Fibroblast of lung (primary cell): ENCODE data around the gene OR14K1. TPM values are rescaled to one million over a fixed set of nuclear protein-coding genes. Genes with fewer than 3 reads are reported as not detected.

ENCODE experiments used
- DNase-seq, 2 donors: peaks; one replicate each; pipeline versions ENCODE4 v3.0.0 to v3.0.0-alpha.2; 2010; ENCODE audit warnings: low read depth in 2 of 2
- H2AFZ ChIP-seq: 2 replicates; pipeline ENCODE4 v1.5.1; 2012; ENCODE audit warnings: low read length, control low read depth, inconsistent platforms
- H3K27ac ChIP-seq: 2 replicates; pipeline ENCODE4 v1.5.1; 2011; ENCODE audit warnings: low read length, control low read depth; ENCODE audit not compliant: insufficient read depth
- H3K27me3 ChIP-seq: 2 replicates; pipeline ENCODE4 v1.5.1; 2011; ENCODE audit warnings: mild to moderate bottlenecking, low read length; ENCODE audit not compliant: control insufficient read depth, insufficient read depth
- H3K36me3 ChIP-seq: 2 replicates; pipeline ENCODE4 v1.5.1; 2011; ENCODE audit warnings: low read length; ENCODE audit not compliant: control insufficient read depth, insufficient read depth
- H3K4me1 ChIP-seq: 2 replicates; pipeline ENCODE4 v1.5.1; 2011; ENCODE audit warnings: low read length; ENCODE audit not compliant: control insufficient read depth, insufficient read depth; ENCODE audit errors: extremely low read depth
- H3K4me2 ChIP-seq: 2 replicates; pipeline ENCODE4 v1.5.1; 2011; ENCODE audit warnings: low read length, control low read depth; ENCODE audit not compliant: insufficient read depth; ENCODE audit errors: extremely low read depth
- H3K4me3 ChIP-seq, 4 experiments: fragments of 200-600 bp in 1 of 4; sonication (generic) in 1 of 4; replicated peaks in 1 of 4; 2 replicates each; pipeline ENCODE4 v1.5.1; 2011 to 2016; ENCODE audit warnings: low read length in 4 of 4, low read depth in 3 of 4, mild to moderate bottlenecking in 3 of 4, control low read depth in 2 of 4, inconsistent platforms in 1 of 4, mixed read lengths in 1 of 4; ENCODE audit not compliant: insufficient read depth in 1 of 4; ENCODE audit errors: control extremely low read depth in 1 of 4
- H3K79me2 ChIP-seq: 2 replicates; pipeline ENCODE4 v1.5.1; 2012; ENCODE audit warnings: mild to moderate bottlenecking, low read length, inconsistent platforms; ENCODE audit not compliant: control insufficient read depth, insufficient read depth
- H3K9ac ChIP-seq: 2 replicates; pipeline ENCODE4 v1.5.1; 2011; ENCODE audit warnings: mild to moderate bottlenecking, low read length, control low read depth; ENCODE audit not compliant: insufficient read depth
- H3K9me3 ChIP-seq: 2 replicates; pipeline ENCODE4 v1.5.1; 2012; ENCODE audit warnings: low read depth, low read length; ENCODE audit not compliant: control insufficient read depth, insufficient read depth
- H4K20me1 ChIP-seq: 2 replicates; pipeline ENCODE4 v1.5.1; 2011; ENCODE audit warnings: low read length; ENCODE audit not compliant: control insufficient read depth, insufficient read depth; ENCODE audit errors: extremely low read depth
- CTCF ChIP-seq, 2 donors: IDR thresholded peaks in 1 of 2; conservative IDR thresholded peaks in 1 of 2; 1 replicate in 1 of 2; 2 replicates in 1 of 2; pipeline ENCODE4 v1.5.1; 2011 to 2012; ENCODE audit warnings: low read length in 2 of 2, control low read depth in 1 of 2, inconsistent platforms in 1 of 2, low read depth in 1 of 2, mild to moderate bottlenecking in 1 of 2
- EZH2 ChIP-seq: IDR thresholded peaks from 2 replicates; pipeline ENCODE4 v1.5.1; 2012; ENCODE audit warnings: low read length, control low read depth, mild to moderate bottlenecking; ENCODE audit errors: missing control alignments
- polyA plus RNA-seq, 2 donors: library from polyadenylated mRNA; depleted of rRNA in 1 of 2; stranded (reverse) in 1 of 2; unstranded in 1 of 2; fragments of >200 nt; gene quantifications; 2 replicates each; pipeline ENCODE4 v1.2.1, GENCODE V29; 2011 to 2012; ENCODE audit warnings: missing spikeins in 1 of 2
- total RNA-seq: library from RNA; depleted of rRNA; stranded (reverse); fragments of >200 nt; gene quantifications from 2 replicates; pipeline ENCODE4 v1.2.1, GENCODE V29; 2014

Gene OR14K1
- total and polyA plus RNA-seq, 2 donors (not counting 1 experiment from before 2014, with no cell fraction given), result not detected

GRCh38 chr1:247769603-247770002 is 31.2 kb downstream of the OR14K1 start:
- no peaks in the 10 kb centered on the region for H3K4me1 ChIP-seq
- no peak overlapping the region for H3K4me3 ChIP-seq
- H3K9me3 ChIP-seq, result no peaks in the 10 kb centered on the region
- H3K36me3 ChIP-seq, result no peaks in the 10 kb centered on the region
- H3K27me3 ChIP-seq, result no peaks in the 10 kb centered on the region
- TF ChIP-seq CTCF (conservative IDR thresholded peaks at IDR 0.05 in 1 of 2, IDR thresholded peaks at IDR 0.05 in 1 of 2; ENCODE audit: low read depth in 1 of 2, low read length in 2 of 2), result no peak
- no peak for TF ChIP-seq EZH2
- H4K20me1 ChIP-seq, result no peaks in the 10 kb centered on the region
- no peak overlapping the region for H3K4me2 ChIP-seq
- DNase-seq, result no peak
- H3K9ac ChIP-seq, result no peak overlapping the region
- no peak overlapping the region for H3K27ac ChIP-seq
- H2AFZ ChIP-seq, result no peak overlapping the region
- H3K79me2 ChIP-seq, result no peaks in the 10 kb centered on the region

Other genes starting within 250 kb of the OR14K1 start
- not detected in 2 replicates for gene OR2C3, start 202.2 kb upstream of the OR14K1 start, total RNA-seq
- gene OR2C3, start 202.2 kb upstream of the OR14K1 start, polyA plus RNA-seq, result not detected in 2 replicates
- not detected in 2 replicates for gene GCSAML, start 189.5 kb upstream of the OR14K1 start, total RNA-seq
- gene GCSAML, start 189.5 kb upstream of the OR14K1 start, polyA plus RNA-seq, result not detected in 2 replicates
- gene OR2G2, start 150.3 kb upstream of the OR14K1 start, total RNA-seq, result not detected in 2 replicates
- not detected in 2 replicates for gene OR2G2, start 150.3 kb upstream of the OR14K1 start, polyA plus RNA-seq
- not detected in 2 replicates for gene OR2G3, start 133.0 kb upstream of the OR14K1 start, total RNA-seq
- not detected in 2 replicates for gene OR2G3, start 133.0 kb upstream of the OR14K1 start, polyA plus RNA-seq
- gene OR13G1, start 58.9 kb upstream of the OR14K1 start, total RNA-seq, result not detected in 2 replicates
- gene OR13G1, start 58.9 kb upstream of the OR14K1 start, polyA plus RNA-seq, result not detected in 2 replicates
- not detected in 2 replicates for gene OR6F1, start 22.0 kb upstream of the OR14K1 start, total RNA-seq
- gene OR6F1, start 22.0 kb upstream of the OR14K1 start, polyA plus RNA-seq, result not detected in 2 replicates
- not detected in 2 replicates for gene OR14A2, start 9.5 kb downstream of the OR14K1 start, total RNA-seq
- not detected in 2 replicates for gene OR14A2, start 9.5 kb downstream of the OR14K1 start, polyA plus RNA-seq
- not detected in 2 replicates for gene OR1C1, start 21.9 kb downstream of the OR14K1 start, total RNA-seq
- gene OR1C1, start 21.9 kb downstream of the OR14K1 start, polyA plus RNA-seq, result not detected in 2 replicates
- not detected in 2 replicates for gene OR14A16, start 85.5 kb downstream of the OR14K1 start, total RNA-seq
- gene OR14A16, start 85.5 kb downstream of the OR14K1 start, polyA plus RNA-seq, result not detected in 2 replicates
- not detected in 2 replicates for gene OR11L1, start 103.3 kb downstream of the OR14K1 start, total RNA-seq
- gene OR11L1, start 103.3 kb downstream of the OR14K1 start, polyA plus RNA-seq, result not detected in 2 replicates
- gene TRIM58, start 118.6 kb downstream of the OR14K1 start, total RNA-seq, result under 0.01 and 0.50 TPM in 2 replicates
- gene TRIM58, start 118.6 kb downstream of the OR14K1 start, polyA plus RNA-seq, result 0.47 and 3.5 TPM in 2 replicates
- not detected in 2 replicates for gene OR2W3, start 157.0 kb downstream of the OR14K1 start, total RNA-seq
- 0.42 and 3.2 TPM in 2 replicates for gene OR2W3, start 157.0 kb downstream of the OR14K1 start, polyA plus RNA-seq
- gene OR2T8, start 181.6 kb downstream of the OR14K1 start, total RNA-seq, result not detected in 2 replicates
- gene OR2T8, start 181.6 kb downstream of the OR14K1 start, polyA plus RNA-seq, result 0.09 TPM in 1 of 2 replicates, not detected in the other
- not detected in 2 replicates for gene OR2AJ1, start 186.3 kb downstream of the OR14K1 start, total RNA-seq
- gene OR2AJ1, start 186.3 kb downstream of the OR14K1 start, polyA plus RNA-seq, result not detected in 2 replicates
- 0.17 TPM in 1 of 2 replicates, not detected in the other for gene OR2L8, start 210.2 kb downstream of the OR14K1 start, total RNA-seq
- not detected in 2 replicates for gene OR2L8, start 210.2 kb downstream of the OR14K1 start, polyA plus RNA-seq
- gene OR2AK2, start 226.6 kb downstream of the OR14K1 start, total RNA-seq, result not detected in 2 replicates
- not detected in 2 replicates for gene OR2AK2, start 226.6 kb downstream of the OR14K1 start, polyA plus RNA-seq